Measurements from ENCODE around the gene NTRK1.

DNA sequence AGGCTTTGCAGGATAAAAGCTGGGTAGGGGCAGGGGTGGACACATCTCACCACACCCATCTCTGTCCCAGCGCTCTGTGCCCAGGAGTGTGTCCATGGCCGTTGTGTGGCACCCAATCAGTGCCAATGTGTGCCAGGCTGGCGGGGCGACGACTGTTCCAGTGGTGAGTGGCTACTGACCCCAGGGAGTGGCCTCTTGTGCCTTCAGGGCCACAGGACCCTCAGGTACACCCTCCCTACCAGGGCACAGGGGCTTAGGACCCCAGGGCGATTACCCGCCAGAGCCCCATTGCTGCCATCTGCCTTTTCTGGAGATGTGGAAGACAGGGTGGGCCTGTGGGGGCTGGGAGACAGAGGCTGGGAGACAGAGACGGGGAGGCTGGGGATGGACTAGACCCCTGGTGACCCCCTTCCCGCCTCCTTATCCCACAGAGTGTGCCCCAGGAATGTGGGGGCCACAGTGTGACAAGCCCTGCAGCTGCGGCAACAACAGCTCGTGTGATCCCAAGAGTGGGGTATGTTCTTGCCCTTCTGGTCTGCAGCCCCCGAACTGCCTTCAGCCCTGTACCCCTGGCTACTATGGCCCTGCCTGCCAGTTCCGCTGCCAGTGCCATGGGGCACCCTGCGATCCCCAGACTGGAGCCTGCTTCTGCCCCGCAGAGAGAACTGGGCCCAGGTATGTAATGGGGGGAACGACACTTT is 45.7 kb downstream of the NTRK1 start:
- TF ChIP-seq CTCF (IDR thresholded peaks at IDR 0.05), result no peak
- TF ChIP-seq SMC3 (IDR thresholded peaks at IDR 0.05; ENCODE audit: low read depth, low read length), result no peak
- no peak for TF ChIP-seq TEAD4 (IDR thresholded peaks at IDR 0.05; ENCODE audit: borderline replicate concordance, insufficient read depth)
- TF ChIP-seq POLR2AphosphoS5 (IDR thresholded peaks at IDR 0.05; ENCODE audit: low read depth, low read length), result no peak
- TF ChIP-seq YY1 (IDR thresholded peaks at IDR 0.05; ENCODE audit: low read depth), result no peak
- TF ChIP-seq USF1 (IDR thresholded peaks at IDR 0.05; ENCODE audit: borderline replicate concordance, low read depth), result no peak
- no peak for TF ChIP-seq FOXM1 (IDR thresholded peaks at IDR 0.05; ENCODE audit: low read depth)
- TF ChIP-seq NRF1 (IDR thresholded peaks at IDR 0.05; ENCODE audit: low read depth, low read length), result no peak
